H7 (cell line): ENCODE data around the gene CPZ. TPM values are rescaled to one million over a fixed set of nuclear protein-coding genes. Genes with fewer than 3 reads are reported as not detected.

Experiments
- DNase-seq: peaks from one replicate; pipeline ENCODE4 v3.0.0; 2012
- H3K27me3 ChIP-seq: 2 replicates; pipeline ENCODE4 v1.6.0; 2011; ENCODE audit warnings: mild to moderate bottlenecking, low read length; ENCODE audit not compliant: control insufficient read depth, insufficient read depth
- H3K36me3 ChIP-seq: replicated peaks from 2 replicates; pipeline ENCODE4 v1.5.1; 2011; ENCODE audit warnings: low read length; ENCODE audit not compliant: control insufficient read depth, insufficient read depth
- H3K4me3 ChIP-seq: 2 replicates; pipeline ENCODE4 v1.5.1; 2011; ENCODE audit warnings: low read depth, mild to moderate bottlenecking, control low read depth, low read length, moderate library complexity; ENCODE audit not compliant: insufficient read depth
- total RNA-seq: library from RNA; depleted of rRNA; stranded (reverse); fragments of >200 nt; shearing (Covaris generic); gene quantifications from 2 replicates; pipeline ENCODE4 v1.2.3, GENCODE V29; 2014

CPZ gene
- total RNA-seq, 1 experiment from 2014 or later: 25.3 TPM

DNA sequence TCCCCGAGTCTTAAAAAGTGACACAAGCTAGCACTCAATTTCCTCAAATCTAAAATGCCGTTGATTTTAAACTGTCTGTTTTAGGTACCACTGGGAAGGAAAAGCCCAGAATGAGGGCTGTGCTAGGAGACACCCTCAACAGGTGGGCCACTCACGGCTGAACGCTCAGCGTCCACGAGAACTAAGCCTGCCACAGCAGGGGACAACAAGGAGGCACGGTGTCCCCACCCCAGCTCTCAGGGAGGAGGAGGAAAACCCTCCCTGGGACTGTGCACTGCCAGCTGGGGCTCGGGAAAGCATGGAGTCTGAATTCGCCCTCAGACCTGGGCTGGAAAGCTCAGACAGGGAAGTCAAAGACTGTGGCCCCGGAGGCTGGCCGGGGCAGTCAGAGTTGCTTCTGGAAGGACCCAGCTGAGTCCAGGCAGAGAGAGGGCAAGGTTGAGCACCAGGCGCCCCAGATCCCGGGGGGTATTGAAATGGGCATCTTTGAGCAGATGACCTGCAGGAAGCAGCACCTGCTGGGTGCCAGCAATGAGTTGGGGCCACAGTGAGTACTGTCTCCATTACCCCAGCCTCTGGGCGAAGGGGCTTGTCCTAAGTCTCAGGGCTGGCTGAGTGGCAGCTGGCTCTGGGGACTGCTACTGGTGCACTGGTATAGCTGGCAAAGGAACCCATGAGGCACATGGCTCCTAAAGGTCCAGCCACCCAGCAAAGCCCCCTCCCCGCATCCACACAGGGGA, 769 bp upstream of the CPZ start:
- H3K27me3 ChIP-seq: no peaks in the 10 kb centered on the region; the same call in 1 of the 2 replicates
- DNase-seq: no peak

DNA sequence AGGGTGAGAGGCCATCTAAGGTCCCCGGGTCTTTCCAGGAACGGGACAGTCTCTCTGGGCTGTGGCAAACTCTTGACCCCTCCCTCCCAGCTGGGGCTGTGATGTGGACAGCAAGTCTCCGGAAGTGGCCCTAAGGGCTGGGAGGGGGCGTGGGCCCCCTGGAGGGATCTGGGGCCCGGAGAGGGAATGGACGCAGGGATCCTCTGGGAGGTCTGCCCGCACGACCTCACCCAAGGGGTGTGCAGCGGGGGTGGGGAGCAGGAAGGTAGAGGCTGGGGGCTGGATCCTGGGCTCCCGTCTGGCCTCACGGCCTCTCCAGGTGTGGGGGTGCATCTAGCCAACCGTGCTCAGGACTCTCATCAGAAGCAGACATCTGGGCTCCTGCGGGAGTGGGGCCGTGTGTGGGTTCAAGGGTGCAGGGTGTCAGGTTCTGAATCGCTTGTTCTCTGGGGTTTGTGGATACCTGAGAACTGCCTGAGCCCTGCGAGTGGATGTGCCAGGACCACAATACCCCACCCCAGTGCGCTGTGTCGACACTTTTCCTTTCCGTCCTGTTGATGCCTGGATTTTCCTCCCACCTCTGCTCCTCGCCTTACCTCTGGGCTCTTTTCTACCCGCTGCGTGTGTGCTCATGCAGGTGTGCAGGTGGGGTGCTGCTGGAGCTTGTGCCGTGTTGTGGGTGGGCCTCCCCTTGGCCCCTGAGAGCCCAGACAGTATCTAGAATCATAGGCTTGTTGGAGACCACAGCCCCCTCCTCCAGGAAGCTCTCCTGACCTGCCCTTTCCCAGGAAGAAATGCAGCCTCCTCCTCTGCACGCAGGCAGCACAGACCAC, 915 bp downstream of the CPZ start:
- H3K4me3 ChIP-seq: peak overlapping the region; percentile 62

More for the DNA sequence above, 769 bp upstream of the CPZ start:
- Histone ChIP-seq H3K36me3 (no peaks in the 10 kb centered on the region; the same call in 1 of the 2 replicates), H3K4me3 (peak overlapping the region; percentile 62; the same call in 1 of the 2 replicates)

DNA sequence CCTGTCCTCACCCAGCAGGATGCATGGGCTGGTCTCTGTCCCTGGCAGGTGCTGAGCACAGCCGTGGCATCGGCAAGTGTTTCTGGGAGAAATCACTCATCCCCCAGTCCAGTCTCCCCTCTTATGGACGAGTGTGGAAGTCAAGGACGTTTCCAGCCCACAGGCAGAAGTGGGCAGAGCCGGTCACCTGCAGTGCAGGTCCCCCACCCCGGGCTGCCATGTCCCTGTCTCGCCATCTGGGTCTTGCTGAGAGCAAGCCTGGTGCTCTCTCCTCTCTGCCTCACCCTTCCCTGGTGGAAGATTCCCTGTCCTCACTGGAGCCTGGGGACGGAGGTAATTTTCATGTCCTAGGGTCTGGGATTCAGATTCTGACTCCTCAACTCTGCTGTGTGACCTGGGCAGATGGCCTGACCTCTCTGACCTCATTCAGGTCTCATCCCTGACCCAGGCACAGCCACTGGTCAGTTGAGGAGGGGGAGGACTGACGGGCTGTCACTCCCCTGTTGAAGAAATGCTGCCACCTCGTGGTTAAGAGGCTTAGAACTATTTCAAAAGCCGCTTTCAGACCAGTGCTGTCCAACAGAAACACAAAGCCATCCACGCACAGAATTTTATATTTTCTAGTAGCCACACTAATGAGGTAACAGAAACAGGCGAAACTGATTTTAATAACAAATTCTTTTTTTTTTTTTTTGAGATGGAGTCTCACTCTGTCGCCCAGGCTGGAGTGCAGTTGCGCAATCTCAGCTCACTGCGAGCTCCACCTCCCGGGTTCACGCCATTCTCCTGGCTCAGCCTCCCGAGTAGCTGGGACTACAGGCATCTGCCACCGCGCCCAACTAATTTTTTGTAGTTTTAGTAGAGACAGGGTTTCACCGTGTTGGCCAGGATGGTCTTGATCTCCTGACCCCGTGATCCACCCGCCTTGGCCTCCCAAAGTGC, 1.8 kb downstream of the CPZ start:
- H3K36me3 ChIP-seq: no peaks in the 10 kb centered on the region; the same call in 1 of the 2 replicates
- no peaks in the 10 kb centered on the region; the same call in 1 of the 2 replicates for H3K27me3 ChIP-seq
- peak; percentile 96 for DNase-seq
- H3K4me3 ChIP-seq: no peak overlapping the region

More for the DNA sequence above, 915 bp downstream of the CPZ start:
- peak; percentile 86 for DNase-seq
- H3K36me3 ChIP-seq: no peaks in the 10 kb centered on the region; the same call in 1 of the 2 replicates
- no peaks in the 10 kb centered on the region; the same call in 1 of the 2 replicates for H3K27me3 ChIP-seq

DNA sequence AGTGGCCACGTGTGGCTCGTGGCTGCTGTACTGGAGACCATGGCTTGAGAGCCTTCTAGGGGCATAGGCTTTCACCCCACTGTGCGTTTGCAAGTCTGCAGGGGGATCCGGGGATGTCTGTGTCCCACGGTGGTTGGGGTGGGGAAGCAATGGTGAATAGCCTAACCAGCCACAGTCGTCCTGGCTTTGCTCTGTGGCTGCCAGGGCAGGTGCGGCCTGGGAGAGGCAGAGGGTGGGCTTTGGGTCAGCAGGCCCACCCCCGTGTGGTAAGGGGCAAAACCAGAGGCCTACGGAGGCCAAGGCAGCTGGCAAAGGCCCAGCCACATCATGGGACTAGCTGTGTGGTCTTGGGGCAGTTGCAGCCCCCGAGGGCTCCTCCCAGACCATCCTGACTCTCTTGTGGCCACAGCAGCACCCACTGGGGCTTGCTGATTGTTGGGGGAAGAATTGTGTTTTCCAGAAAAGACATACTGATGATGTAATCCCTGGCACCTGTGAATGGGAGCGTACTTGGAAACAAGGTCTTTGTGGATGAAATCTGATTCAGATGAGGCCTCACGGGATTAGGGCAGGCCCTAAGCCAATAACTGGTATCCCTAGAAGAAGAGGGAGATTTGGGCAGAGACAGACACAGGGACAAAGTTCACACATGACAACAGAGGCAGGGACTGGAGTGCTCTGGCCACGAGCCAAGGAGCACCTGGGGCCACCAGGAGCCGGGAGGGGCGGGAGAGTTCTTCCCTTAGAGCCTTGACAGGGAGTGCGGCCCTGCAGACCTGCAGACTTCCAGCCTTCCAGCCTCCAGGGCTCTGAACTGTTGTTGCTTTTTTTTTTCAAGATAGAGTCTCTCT, 2.9 kb downstream of the CPZ start:
- Histone ChIP-seq H3K36me3 (peaks cover 1% of the 10 kb centered on the region; the same call in 1 of the 2 replicates), H3K4me3 (no peak overlapping the region), H3K27me3 (no peaks in the 10 kb centered on the region; the same call in 1 of the 2 replicates)
- DNase-seq: no peak

DNA sequence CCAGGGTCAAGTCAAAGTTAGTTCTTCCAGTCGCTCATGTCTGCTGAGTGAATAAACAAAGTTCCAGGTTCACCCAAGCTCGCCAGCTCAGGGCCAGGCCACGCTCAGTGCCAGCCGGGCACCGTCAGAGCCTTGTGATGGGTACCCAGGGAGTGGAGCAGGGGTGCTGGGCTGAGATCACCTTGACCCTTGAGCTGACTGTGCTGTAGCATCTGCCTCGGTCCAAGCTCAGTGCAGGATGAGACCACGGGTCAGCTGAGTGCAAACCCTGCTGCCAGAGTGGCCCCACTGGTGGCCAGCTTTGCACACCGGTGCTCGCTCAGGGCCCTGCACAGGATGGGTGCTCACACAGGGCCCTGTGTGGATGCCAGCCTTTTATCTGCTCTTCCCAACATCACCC, 4.3 kb downstream of the CPZ start:
- H3K27me3 ChIP-seq: no peaks in the 10 kb centered on the region; the same call in 1 of the 2 replicates
- DNase-seq: no peak
- no peak overlapping the region for H3K4me3 ChIP-seq
- H3K36me3 ChIP-seq: peaks cover 2% of the 10 kb centered on the region

DNA sequence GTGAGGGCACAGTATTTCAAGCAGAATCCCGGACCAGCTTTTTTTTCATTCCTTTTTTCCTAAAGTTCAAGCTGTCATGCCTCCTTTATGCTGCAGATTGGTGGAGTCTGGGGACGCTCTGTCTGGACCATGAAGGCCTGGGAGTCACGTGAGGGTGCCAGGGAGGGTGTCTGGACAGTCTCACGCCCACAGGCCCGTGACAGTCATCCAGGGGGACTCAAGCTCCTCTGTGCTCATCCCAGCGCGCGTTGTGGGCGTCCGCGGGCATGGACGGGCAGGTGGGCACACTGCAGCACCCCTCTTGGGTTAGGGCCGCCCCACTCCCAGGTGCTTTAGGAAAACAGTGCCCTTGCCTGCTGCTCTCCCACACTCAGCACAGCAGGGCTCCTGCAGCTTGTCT, 4.8 kb downstream of the CPZ start:
- DNase-seq: no peak
- Histone ChIP-seq H3K36me3 (peaks cover 3% of the 10 kb centered on the region), H3K4me3 (no peak overlapping the region), H3K27me3 (no peaks in the 10 kb centered on the region; the same call in 1 of the 2 replicates)

DNA sequence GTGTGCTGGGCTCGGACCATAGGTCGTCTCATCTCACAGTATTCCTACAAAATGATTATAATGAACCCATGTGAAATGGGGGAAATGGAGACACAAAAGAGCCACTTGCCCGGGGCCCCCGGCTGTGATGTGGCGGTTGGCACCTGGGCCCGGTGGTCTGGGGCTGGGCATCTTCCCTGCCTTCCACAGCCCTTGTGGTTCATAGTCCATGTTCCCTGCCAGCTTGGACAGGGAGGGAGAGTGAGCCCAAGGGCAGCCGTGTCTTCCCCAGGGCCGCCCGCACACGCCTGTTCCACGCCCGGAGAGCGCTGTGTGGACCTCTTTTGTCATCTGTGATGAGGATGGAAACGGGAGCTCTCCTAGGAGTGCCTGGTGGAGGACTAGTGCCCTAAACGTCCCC, 5.2 kb downstream of the CPZ start:
- no peak overlapping the region for H3K4me3 ChIP-seq
- H3K27me3 ChIP-seq: no peaks in the 10 kb centered on the region; the same call in 1 of the 2 replicates
- no peak for DNase-seq
- H3K36me3 ChIP-seq: peaks cover 3% of the 10 kb centered on the region

DNA sequence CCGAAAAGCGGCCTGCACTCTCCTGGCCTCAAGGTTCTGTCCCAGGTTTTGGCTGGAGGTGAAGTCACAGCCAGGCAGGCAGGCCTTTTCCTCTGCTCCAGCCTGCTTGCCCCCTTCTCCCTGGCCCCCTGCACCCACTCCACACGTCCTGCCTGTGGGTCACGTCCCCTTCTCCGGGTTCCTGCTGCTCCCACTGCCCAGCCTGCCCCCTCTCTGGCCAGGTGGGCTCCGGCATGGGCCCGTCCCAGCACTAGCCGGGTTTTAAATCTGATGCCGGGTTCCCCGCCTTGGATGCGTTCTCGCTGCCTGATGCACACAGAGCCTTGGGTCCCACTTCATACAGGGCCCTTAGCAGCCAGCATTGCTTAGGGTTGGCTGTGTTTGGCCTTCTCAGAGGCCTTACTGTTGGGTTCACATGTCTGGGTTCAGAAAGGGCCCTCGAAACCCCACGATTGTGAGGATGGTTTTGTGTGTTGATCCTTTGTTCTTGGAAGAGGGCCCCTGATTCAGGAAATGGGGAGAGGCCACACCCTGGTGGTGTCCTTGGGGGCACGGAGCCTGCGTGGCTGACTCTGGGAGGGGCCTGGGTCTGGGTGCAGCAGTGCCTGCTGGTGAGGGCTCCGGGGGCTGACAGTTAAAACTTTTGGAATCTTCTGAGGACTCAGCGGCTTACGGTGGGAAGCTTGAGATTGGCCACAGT, 6.0 kb downstream of the CPZ start:
- Histone ChIP-seq H3K27me3 (no peaks in the 10 kb centered on the region), H3K36me3 (peaks cover 5% of the 10 kb centered on the region), H3K4me3 (no peak overlapping the region)
- DNase-seq: no peak

DNA sequence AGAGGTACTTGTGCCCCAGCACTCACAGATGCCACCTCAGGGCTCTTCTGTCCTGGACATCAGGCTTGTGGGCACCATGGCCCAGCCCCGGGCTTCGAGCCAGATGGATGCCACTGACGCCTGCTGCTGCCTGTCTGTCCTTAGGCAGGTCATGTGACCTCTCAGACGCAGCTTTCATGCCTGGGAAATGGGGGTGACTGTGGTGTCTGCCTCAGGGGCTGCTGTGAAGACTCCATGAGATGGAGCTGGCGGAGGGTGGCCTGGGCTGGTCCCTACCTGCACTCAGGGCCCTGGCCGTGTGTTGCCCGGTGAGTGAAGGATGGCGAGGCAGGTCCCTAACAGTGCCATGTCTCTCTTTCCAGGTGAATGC, 6.5 kb downstream of the CPZ start:
- Histone ChIP-seq H3K36me3 (peaks cover 5% of the 10 kb centered on the region), H3K4me3 (no peak overlapping the region), H3K27me3 (no peaks in the 10 kb centered on the region)
- no peak for DNase-seq

DNA sequence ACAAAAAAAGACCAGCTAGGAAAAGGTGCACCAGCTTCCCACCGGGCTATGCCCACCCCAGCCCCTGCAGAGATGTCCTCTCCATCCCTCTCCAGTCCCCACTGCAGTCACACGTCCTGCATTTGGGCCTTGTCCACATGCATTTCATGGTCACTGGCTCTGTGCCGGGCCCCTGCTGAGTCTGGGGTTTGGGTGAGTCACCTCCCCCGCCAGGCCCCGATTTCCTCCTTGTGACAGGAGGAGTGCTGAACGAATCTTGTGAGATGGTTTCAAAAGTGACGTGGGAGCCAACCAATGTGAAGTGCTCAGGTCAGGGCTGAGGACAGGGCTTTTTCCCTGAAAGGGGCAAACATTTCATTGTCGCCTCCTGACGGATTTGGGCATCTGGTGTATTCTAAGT, 7.1 kb downstream of the CPZ start:
- DNase-seq: no peak
- Histone ChIP-seq H3K36me3 (peaks cover 5% of the 10 kb centered on the region), H3K27me3 (no peaks in the 10 kb centered on the region)

DNA sequence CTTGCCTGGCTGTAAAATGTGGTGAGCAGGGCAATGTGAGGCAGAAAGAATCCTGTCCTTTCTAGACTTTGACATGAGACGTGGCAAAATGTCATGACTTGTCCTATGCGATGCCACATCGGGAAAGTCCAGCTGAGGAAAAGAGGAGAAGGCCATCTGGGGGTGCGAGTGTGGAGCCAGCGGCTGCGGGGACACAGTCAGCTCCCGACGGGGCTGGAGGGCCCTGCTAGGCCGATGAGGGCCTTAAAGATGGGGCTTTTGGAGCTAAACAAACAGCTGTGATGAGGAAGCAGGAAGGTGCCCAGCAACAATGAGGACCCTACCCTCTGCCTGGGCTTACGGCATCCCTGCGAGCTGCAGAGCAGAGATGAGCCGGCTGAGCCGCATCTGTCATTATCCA, 7.7 kb downstream of the CPZ start:
- H3K4me3 ChIP-seq: no peak overlapping the region
- no peak for DNase-seq
- peaks cover 5% of the 10 kb centered on the region for H3K36me3 ChIP-seq
- H3K27me3 ChIP-seq: no peaks in the 10 kb centered on the region

More for the DNA sequence above, 7.1 kb downstream of the CPZ start:
- H3K4me3 ChIP-seq: no peak overlapping the region

DNA sequence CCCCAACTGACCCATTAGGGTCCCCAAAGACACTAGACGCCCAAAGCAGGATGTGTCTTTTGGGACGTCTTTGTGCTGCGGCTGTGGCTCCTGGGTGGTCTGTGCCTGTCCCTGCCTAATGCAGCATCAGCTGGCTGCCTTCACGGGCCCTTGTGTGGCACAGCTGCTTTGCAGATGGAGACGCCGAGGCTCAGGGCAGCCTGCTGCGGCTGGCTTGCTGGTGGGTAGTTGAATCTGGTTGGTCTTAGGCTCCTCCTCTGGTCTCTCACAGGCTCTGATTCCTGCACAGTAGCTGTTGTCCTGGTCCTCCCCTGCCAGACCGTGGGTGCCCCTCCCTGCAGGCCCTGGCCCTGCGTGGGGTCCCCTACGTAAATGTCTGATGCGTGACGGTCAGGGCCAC, 8.1 kb downstream of the CPZ start:
- Histone ChIP-seq H3K36me3 (peaks cover 5% of the 10 kb centered on the region), H3K4me3 (no peak overlapping the region), H3K27me3 (no peaks in the 10 kb centered on the region)
- no peak for DNase-seq

DNA sequence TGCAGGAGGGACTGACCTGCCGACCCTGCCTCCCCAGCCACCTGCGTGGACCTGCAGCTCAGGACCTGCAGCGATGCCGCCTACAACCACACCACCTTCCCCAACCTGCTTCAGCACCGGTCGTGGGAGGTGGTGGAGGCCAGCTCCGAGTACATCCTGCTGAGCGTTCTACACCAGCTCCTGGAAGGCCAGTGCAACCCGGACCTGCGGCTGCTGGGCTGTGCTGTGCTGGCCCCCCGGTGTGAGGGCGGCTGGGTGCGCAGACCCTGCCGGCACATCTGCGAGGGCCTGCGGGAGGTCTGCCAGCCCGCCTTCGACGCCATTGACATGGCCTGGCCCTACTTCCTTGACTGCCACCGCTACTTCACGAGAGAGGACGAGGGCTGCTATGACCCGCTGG, 8.5 kb downstream of the CPZ start:
- Histone ChIP-seq H3K27me3 (no peaks in the 10 kb centered on the region), H3K4me3 (no peak overlapping the region), H3K36me3 (peaks cover 5% of the 10 kb centered on the region)
- no peak for DNase-seq
